Pancreas (tissue), 10 donors: Measurements from ENCODE around the gene RNF114. TPM values are rescaled to one million over a fixed set of nuclear protein-coding genes. Genes with fewer than 3 reads are reported as not detected.

Experiments
- ATAC-seq, 4 donors: fragments of 200-7000 bp; cut with Tn5 transposase; one replicate each; pipeline versions ENCODE4 v1.8.0 to v1.9.1; 2020; ENCODE audit warnings: mild to moderate bottlenecking in 4 of 4, moderate library complexity in 4 of 4
- DNase-seq, 6 donors: peaks; one replicate each; pipeline ENCODE4 v3.0.0-alpha.2; 2020
- FAIRE-seq: peaks from 2 replicates; lab custom pipeline; 2012; peaks lifted over from hg19 to GRCh38; lab: Jason Lieb, UNC
- H3K27ac ChIP-seq, 4 donors: fragments of 200-600 bp; sonication (generic); 1 replicate in 3 of 4; 2 replicates in 1 of 4; pipeline versions ENCODE4 v1.5.0 to v1.8.0; 2020
- H3K27me3 ChIP-seq, 4 donors: fragments of 200-600 bp; one replicate each; pipeline ENCODE4 v1.8.0; 2021
- H3K36me3 ChIP-seq, 3 donors: fragments of 200-600 bp; sonication (generic) in 1 of 3; one replicate each; pipeline versions ENCODE4 v1.5.0 to v1.8.0; 2020 to 2021
- H3K4me1 ChIP-seq, 3 donors: fragments of 200-600 bp; one replicate each; pipeline ENCODE4 v1.8.0; 2021
- H3K4me3 ChIP-seq, 4 donors: fragments of 200-600 bp; sonication (generic) in 2 of 4; one replicate each; pipeline versions ENCODE4 v1.5.0 to v1.8.0; 2020 to 2021
- H3K9me3 ChIP-seq, 4 donors: fragments of 200-600 bp; one replicate each; pipeline ENCODE4 v1.8.0; 2021
- CTCF ChIP-seq, 4 donors: fragments of 200-600 bp; sonication (generic) in 3 of 4; IDR thresholded peaks; one replicate each; pipeline versions ENCODE4 v1.5.0 to v1.8.0; 2021; ENCODE audit warnings: antibody characterized with exemption in 4 of 4
- WGBS, 2 donors: extraction: QIAGEN DNeasy Blood & Tissue Kit; methylation state at CpG; one replicate each; pipeline ENCODE4 v1.1.7; 2013; 5-methylcytosine and 5-hydroxymethylcytosine counted together
- intact Hi-C, 3 donors: fragments of 100-400 bp; cut with DNase I; formaldehyde crosslinking; loops; one replicate each; pipeline versions ENCODE4 v1.11.1 to v1.14.2; 2022
- polyA plus RNA-seq, 2 donors: library from polyadenylated mRNA; stranded (reverse); fragments of 200-250 nt; gene quantifications; one replicate each; pipeline ENCODE4 v1.2.3, GENCODE V29; 2013
- total RNA-seq, 6 donors: library from RNA; stranded (reverse); fragmentation: NEBNext Ultra II Directional in 4 of 6; extraction: Animal tissue kit (Norgen Biotek cat#: 25700) in 4 of 6; gene quantifications; one replicate each; pipeline versions ENCODE4 v1.2.1 to v1.2.4, GENCODE V29; 2021 to 2023
- donor health status: healthy with polysubstance abuse.
- donor health status: DM: no; HTN: no; CAD: no; lungs with moderate emphysema.
- donor health status: DM: no; HTN: no; CAD: no.
- donor health status: control.
- donor health status: control.
- donor health status: Bipolar disorder and iron deficiency.
- donor health status: DM: yes; HTN: yes; CAD: no.
- donor health status: DM: no; HTN: no; CAD: no.
- donor health status: DM: no; HTN: no; CAD: no.
- donor health status: DM: yes; HTN: yes; CAD: no.

Gene RNF114
- total and polyA plus RNA-seq, 8 donors, result 33.3 to 61.9 (median 44.0) TPM

- DNase-seq (peak in 1 of 6 donors; percentile 13), FAIRE-seq (no peak), ATAC-seq (no peak)
- intact Hi-C loops, result no loop called here
- WGBS, 2 donors, result 64% methylated on average over 16 of the region's 16 CpGs
- H3K4me1 ChIP-seq, result peaks cover 0 to 21% (median 16%) of the 10 kb centered on the region in 3 donors
- no peaks in the 10 kb centered on the region for H3K27me3 ChIP-seq
- H3K9me3 ChIP-seq, result no peaks in the 10 kb centered on the region
- H3K36me3 ChIP-seq, result peaks cover 0 to 2% (median 0%) of the 10 kb centered on the region in 3 donors
- no peak overlapping the region for H3K27ac ChIP-seq
- no peak overlapping the region for H3K4me3 ChIP-seq
- TF ChIP-seq CTCF (IDR thresholded peaks at IDR 0.05), result no peak
These were observed 22.7 kb upstream of the RNF114 start for GRCh38 chr20:49913399-49914047.

GRCh38 chr20:49914310-49915117, 21.7 kb upstream of the RNF114 start:
- peak; percentile 4 to 63 (median 30) for ATAC-seq

GRCh38 chr20:49915118-49915379, 21.1 kb upstream of the RNF114 start:
- Histone ChIP-seq H3K36me3 (no peaks in the 10 kb centered on the region), H3K4me1 (peaks cover 0 to 20% (median 15%) of the 10 kb centered on the region in 3 donors), H3K9me3 (no peaks in the 10 kb centered on the region), H3K27me3 (no peaks in the 10 kb centered on the region), H3K27ac (peak overlapping the region; percentile 99 to 100 (median 100)), H3K4me3 (peak overlapping the region; percentile 99 to 100 (median 100))
- no peak for TF ChIP-seq CTCF (IDR thresholded peaks at IDR 0.05)
- intact Hi-C loops, result no loop called here
- DNase-seq (no peak), ATAC-seq (peak in 1 of 4 donors; percentile 7), FAIRE-seq (no peak)
- WGBS, 2 donors, result 0% methylated on average over 6 to 23 of the region's 23 CpGs

More at GRCh38 chr20:49914310-49915117, 21.7 kb upstream of the RNF114 start:
- H3K27me3 ChIP-seq, result no peaks in the 10 kb centered on the region
- H3K36me3 ChIP-seq, result no peaks in the 10 kb centered on the region
- peak overlapping the region; percentile 99 to 100 (median 100) for H3K27ac ChIP-seq
- DNase-seq (peak in 5 of 6 donors; percentile 53 to 87 (median 73)), FAIRE-seq (no peak)
- peaks cover 0 to 21% (median 16%) of the 10 kb centered on the region in 3 donors for H3K4me1 ChIP-seq
- no peaks in the 10 kb centered on the region for H3K9me3 ChIP-seq
- H3K4me3 ChIP-seq, result peak overlapping the region; percentile 99 to 100 (median 100)
- no peak for TF ChIP-seq CTCF (IDR thresholded peaks at IDR 0.05)
- 3 to 4% methylated on average over 19 of the region's 19 CpGs for WGBS, 2 donors
- intact Hi-C loops, result no loop called here

GRCh38 chr20:49915380-49916145, 20.6 kb upstream of the RNF114 start, which contains the start of gene SPATA2:
Gene SPATA2 (minus strand): TSS chr20:49915529. CDS start chr20:49908490, 7,039 bp downstream.
- H3K27me3 ChIP-seq, result no peaks in the 10 kb centered on the region
- FAIRE-seq (no peak), ATAC-seq (peak; percentile 87 to 94 (median 88)), DNase-seq (peak; percentile 94 to 99 (median 96))
- WGBS, 2 donors, result 0% methylated on average over 59 to 69 of the region's 69 CpGs
- H3K4me3 ChIP-seq, result peak within 1 kb of the TSS; percentile 99 to 100 (median 100)
- intact Hi-C loops, result no loop called here
- H3K36me3 ChIP-seq, result no peaks in the 10 kb centered on the region
- no peak for TF ChIP-seq CTCF (IDR thresholded peaks at IDR 0.05)
- peak within 1 kb of the TSS; percentile 99 to 100 (median 100) for H3K27ac ChIP-seq
- H3K4me1 ChIP-seq, result peaks cover 0 to 17% (median 10%) of the 10 kb centered on the region in 3 donors
- H3K9me3 ChIP-seq, result no peaks in the 10 kb centered on the region
